ENCODE measurements around the gene CAPN14. TPM values are rescaled to one million over a fixed set of nuclear protein-coding genes. Genes with fewer than 3 reads are reported as not detected.

Gene CAPN14
- total RNA-seq, 1 experiment from 2014 or later, result not detected

GRCh38 chr2:31214444-31214915 is 2.8 kb downstream of the CAPN14 start (continued):
- TF ChIP-seq SIN3A (IDR thresholded peaks at IDR 0.05; ENCODE audit: low read depth) (no peak), ATF3 (IDR thresholded peaks at IDR 0.05) (no peak), RAD21 (IDR thresholded peaks at IDR 0.05; ENCODE audit: low read depth) (no peak), CEBPB (IDR thresholded peaks at IDR 0.05; ENCODE audit: low read depth) (no peak), POLR2AphosphoS5 (IDR thresholded peaks at IDR 0.05; ENCODE audit: low read depth, low read length) (no peak), EZH2 (IDR thresholded peaks at IDR 0.05) (no peak), FOSL1 (IDR thresholded peaks at IDR 0.05; ENCODE audit: low read depth) (no peak), SP1 (IDR thresholded peaks at IDR 0.05; ENCODE audit: low read depth) (no peak), JUND (IDR thresholded peaks at IDR 0.05) (no peak), ZFX (IDR thresholded peaks at IDR 0.05) (no peak), SRF (IDR thresholded peaks at IDR 0.05; ENCODE audit: low read depth) (no peak)
- TF ChIP-seq, protein P1, sequence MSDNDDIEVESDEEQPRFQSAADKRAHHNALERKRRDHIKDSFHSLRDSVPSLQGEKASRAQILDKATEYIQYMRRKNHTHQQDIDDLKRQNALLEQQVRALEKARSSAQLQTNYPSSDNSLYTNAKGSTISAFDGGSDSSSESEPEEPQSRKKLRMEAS (IDR thresholded peaks at IDR 0.05), result no peak

DNA sequence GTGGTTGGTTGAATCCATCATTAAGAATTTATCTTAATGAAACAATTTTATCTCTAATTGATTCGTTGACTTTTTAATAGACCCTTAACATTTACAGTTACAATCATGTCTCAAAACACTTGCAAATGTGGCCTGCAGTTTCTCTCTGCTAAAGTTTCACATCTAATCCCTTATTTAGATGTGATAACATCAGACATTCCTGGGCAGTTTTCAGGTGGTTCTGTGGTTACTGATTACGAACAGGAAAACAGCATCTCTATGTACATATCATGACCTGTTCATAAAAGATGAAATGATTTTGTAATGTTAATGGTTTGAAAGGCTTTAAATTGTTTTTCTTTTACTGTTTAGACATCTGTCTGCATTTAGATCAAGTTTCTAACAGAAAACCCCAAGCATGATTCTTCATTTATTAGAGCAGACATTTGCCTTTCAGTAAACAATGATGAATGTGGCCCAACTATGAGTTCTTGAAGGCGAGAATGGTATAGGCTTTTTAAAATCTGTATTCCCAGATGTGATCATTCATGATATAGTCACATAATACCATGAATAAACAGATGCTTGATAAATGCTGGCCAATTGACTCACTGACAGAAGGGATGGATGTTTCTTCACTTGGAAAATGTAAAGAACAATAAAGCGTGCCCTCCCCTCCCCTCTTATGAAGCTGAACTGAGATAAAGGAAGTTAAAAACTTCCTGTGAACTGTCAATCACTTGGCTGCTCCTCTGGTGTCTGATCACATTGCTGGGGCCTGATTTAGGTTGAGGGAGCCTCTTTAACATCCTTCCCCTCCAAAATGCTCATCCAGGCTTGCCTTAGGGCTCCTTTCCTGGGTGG is 3.5 kb downstream of the CAPN14 start:
- intact Hi-C loops (cut with micrococcal nuclease), result no loop called here
- H3K27ac ChIP-seq (ENCODE audit: low read depth, low read length), result no peak overlapping the region
- ChIA-PET CTCF (no interaction called here), RAD21 (ENCODE audit: low non-redundant PET in 1 of 2, low total read pairs in 2 of 2, uncharacterized antibody in 2 of 2, unreplicated experiment in 2 of 2) (no interaction called here), POLR2A (no interaction called here)
- H3K9me2 ChIP-seq (ENCODE audit: insufficient read depth), result no peaks in the 10 kb centered on the region
- no peaks in the 10 kb centered on the region for H3K79me2 ChIP-seq (ENCODE audit: insufficient read depth, low read length)
- H3K27me3 ChIP-seq (ENCODE audit: insufficient read depth, low read length), result peaks cover 15% of the 10 kb centered on the region; the same call in 1 of the 2 replicates
- no peaks in the 10 kb centered on the region for H4K20me1 ChIP-seq (ENCODE audit: insufficient read depth)
- H3K36me3 ChIP-seq (ENCODE audit: control insufficient read depth in 1 of 2, insufficient read depth in 2 of 2, low read length in 2 of 2), result no peaks in the 10 kb centered on the region
- no peak overlapping the region for H3K9ac ChIP-seq (ENCODE audit: low read length)
- H3K9me3 ChIP-seq (ENCODE audit: control insufficient read depth in 1 of 2, insufficient read depth in 1 of 2, low read depth in 1 of 2, low read length in 2 of 2), result no peaks in the 10 kb centered on the region
- no peaks in the 10 kb centered on the region for H3K4me1 ChIP-seq (ENCODE audit: control insufficient read depth in 1 of 2, insufficient read depth in 2 of 2, low read length in 2 of 2)
- no TSS peak for BruUV-seq (replicated peaks)
- TF ChIP-seq CBX3 (IDR thresholded peaks at IDR 0.05; ENCODE audit: low read depth), result no peak
- TF ChIP-seq EGR1 (IDR thresholded peaks at IDR 0.05; ENCODE audit: low read depth), result no peak
- no peak for TF ChIP-seq ATF3 (IDR thresholded peaks at IDR 0.05)
- TF ChIP-seq CTCF (IDR thresholded peaks at IDR 0.05 in 2 of 3, conservative IDR thresholded peaks at IDR 0.05 in 1 of 3; ENCODE audit: borderline replicate concordance in 1 of 3, insufficient read depth in 1 of 3, low read depth in 2 of 3, low read length in 2 of 3), result no peak
- TF ChIP-seq EZH2phosphoT487 (IDR thresholded peaks at IDR 0.05; ENCODE audit: borderline replicate concordance), result no peak
- no peak for TF ChIP-seq JUND (IDR thresholded peaks at IDR 0.05)
- no peak for TF ChIP-seq EZH2 (IDR thresholded peaks at IDR 0.05)
- TF ChIP-seq SRF (IDR thresholded peaks at IDR 0.05; ENCODE audit: low read depth), result no peak
- no peak for TF ChIP-seq ELF1 (IDR thresholded peaks at IDR 0.05; ENCODE audit: borderline replicate concordance, low read depth)
- TF ChIP-seq SP1 (IDR thresholded peaks at IDR 0.05; ENCODE audit: low read depth), result no peak
- TF ChIP-seq YY1 (IDR thresholded peaks at IDR 0.05; ENCODE audit: extremely low read depth, insufficient replicate concordance, low read depth, low read length), result no peak
- no peak for TF ChIP-seq SIN3A (IDR thresholded peaks at IDR 0.05; ENCODE audit: low read depth)
- ATAC-seq, result no peak
- H2AFZ ChIP-seq (ENCODE audit: low read depth, low read length, poor library complexity, severe bottlenecking), result no peak overlapping the region
- H3K4me2 ChIP-seq (ENCODE audit: low read length), result no peak overlapping the region
- DNase-seq (ENCODE audit: low read depth, low spot score), result no peak
- H3K4me3 ChIP-seq (replicated peaks in 1 of 2; ENCODE audit: low read depth in 1 of 2, low read length in 2 of 2), result no peak overlapping the region
